ENCODE data around the gene SYNC.
"Not testable (repeated sequence)": the region's sequence is repeated elsewhere in the genome, so short reads cannot be mapped to it uniquely, and the experiment has no call there.

SYNC gene

GRCh38 chr1:32724678-32725614 is 22.4 kb upstream of the SYNC start:
- no peak for DNase-seq (ENCODE audit: low read depth in 1 of 2, low spot score in 1 of 2)

GRCh38 chr1:32719681-32720275 is 17.2 kb upstream of the SYNC start:
- no peak for DNase-seq (ENCODE audit: low read depth in 1 of 2, low spot score in 1 of 2)

- no peak for DNase-seq (ENCODE audit: low read depth in 1 of 2, low spot score in 1 of 2)
Observed at GRCh38 chr1:32718527-32718926, 16.0 kb upstream of the SYNC start.

GRCh38 chr1:32718036-32718435 is 15.5 kb upstream of the SYNC start:
- DNase-seq (ENCODE audit: low read depth in 1 of 2, low spot score in 1 of 2): no peak

GRCh38 chr1:32717503-32717902 is 14.9 kb upstream of the SYNC start:
- DNase-seq (ENCODE audit: low read depth in 1 of 2, low spot score in 1 of 2): no peak

GRCh38 chr1:32716312-32717148 is 14.0 kb upstream of the SYNC start:
- DNase-seq (ENCODE audit: low read depth in 1 of 2, low spot score in 1 of 2): no peak

- DNase-seq (ENCODE audit: low read depth in 1 of 2, low spot score in 1 of 2): no peak
Observed at GRCh38 chr1:32715901-32716311, 13.3 kb upstream of the SYNC start.

GRCh38 chr1:32714277-32714676 is 11.7 kb upstream of the SYNC start:
- DNase-seq (ENCODE audit: low read depth in 1 of 2, low spot score in 1 of 2): no peak

GRCh38 chr1:32713081-32713480 is 10.5 kb upstream of the SYNC start:
- DNase-seq (ENCODE audit: low read depth in 1 of 2, low spot score in 1 of 2): no peak

- DNase-seq (ENCODE audit: low read depth in 1 of 2, low spot score in 1 of 2): not testable (repeated sequence)
Observed at GRCh38 chr1:32711221-32711620, 8.7 kb upstream of the SYNC start.

- DNase-seq (ENCODE audit: low read depth in 1 of 2, low spot score in 1 of 2): no peak
Observed at GRCh38 chr1:32709476-32709875, 6.9 kb upstream of the SYNC start.

GRCh38 chr1:32709075-32709474 is 6.5 kb upstream of the SYNC start:
- no peak for DNase-seq (ENCODE audit: low read depth in 1 of 2, low spot score in 1 of 2)

- no peak for DNase-seq (ENCODE audit: low read depth in 1 of 2, low spot score in 1 of 2)
Observed at GRCh38 chr1:32706491-32706890, 3.9 kb upstream of the SYNC start.

- no peak for DNase-seq (ENCODE audit: low read depth in 1 of 2, low spot score in 1 of 2)
Observed at GRCh38 chr1:32705516-32705915, 2.9 kb upstream of the SYNC start.

GRCh38 chr1:32703479-32704291 is 1.1 kb upstream of the SYNC start:
- DNase-seq (ENCODE audit: low read depth in 1 of 2, low spot score in 1 of 2): no peak

GRCh38 chr1:32701951-32702598 is 495 bp downstream of the SYNC start:
- DNase-seq (ENCODE audit: low read depth in 1 of 2, low spot score in 1 of 2): no peak

GRCh38 chr1:32701421-32701911 is 1.1 kb downstream of the SYNC start:
- no peak for DNase-seq (ENCODE audit: low read depth in 1 of 2, low spot score in 1 of 2)

GRCh38 chr1:32696996-32697395 is 5.6 kb downstream of the SYNC start:
- DNase-seq (ENCODE audit: low read depth in 1 of 2, low spot score in 1 of 2): not testable (repeated sequence)

GRCh38 chr1:32696041-32696440 is 6.5 kb downstream of the SYNC start:
- no peak for DNase-seq (ENCODE audit: low read depth in 1 of 2, low spot score in 1 of 2)
